HG03159 (cell line): ENCODE data around the gene ASIC4.
A peak's percentile ranks its signal among the peaks of the same experiment; 100 is the strongest.

Experiments used
- ATAC-seq: cut with Tn5 transposase; IDR thresholded peaks from one replicate; pipeline ENCODE4 v1.9.1; 2021; ENCODE audit warnings: mild to moderate bottlenecking, moderate library complexity; ENCODE audit not compliant: unreplicated experiment

ASIC4 gene

GRCh38 chr2:219531639-219532377, 17.5 kb downstream of the ASIC4 start:
- no peak for ATAC-seq

DNA sequence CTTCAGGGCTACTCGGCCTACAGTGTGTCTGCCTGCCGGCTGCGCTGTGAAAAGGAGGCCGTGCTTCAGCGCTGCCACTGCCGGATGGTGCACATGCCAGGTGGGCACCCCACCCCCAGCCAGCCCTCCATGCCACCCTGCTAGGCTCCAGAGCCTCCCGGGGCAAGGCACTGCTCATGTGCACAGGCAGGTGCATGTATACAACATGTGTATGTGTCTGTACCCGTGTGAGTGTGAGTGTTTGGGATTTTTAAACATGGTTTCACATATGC, 18.0 kb downstream of the ASIC4 start:
- no peak for ATAC-seq

DNA sequence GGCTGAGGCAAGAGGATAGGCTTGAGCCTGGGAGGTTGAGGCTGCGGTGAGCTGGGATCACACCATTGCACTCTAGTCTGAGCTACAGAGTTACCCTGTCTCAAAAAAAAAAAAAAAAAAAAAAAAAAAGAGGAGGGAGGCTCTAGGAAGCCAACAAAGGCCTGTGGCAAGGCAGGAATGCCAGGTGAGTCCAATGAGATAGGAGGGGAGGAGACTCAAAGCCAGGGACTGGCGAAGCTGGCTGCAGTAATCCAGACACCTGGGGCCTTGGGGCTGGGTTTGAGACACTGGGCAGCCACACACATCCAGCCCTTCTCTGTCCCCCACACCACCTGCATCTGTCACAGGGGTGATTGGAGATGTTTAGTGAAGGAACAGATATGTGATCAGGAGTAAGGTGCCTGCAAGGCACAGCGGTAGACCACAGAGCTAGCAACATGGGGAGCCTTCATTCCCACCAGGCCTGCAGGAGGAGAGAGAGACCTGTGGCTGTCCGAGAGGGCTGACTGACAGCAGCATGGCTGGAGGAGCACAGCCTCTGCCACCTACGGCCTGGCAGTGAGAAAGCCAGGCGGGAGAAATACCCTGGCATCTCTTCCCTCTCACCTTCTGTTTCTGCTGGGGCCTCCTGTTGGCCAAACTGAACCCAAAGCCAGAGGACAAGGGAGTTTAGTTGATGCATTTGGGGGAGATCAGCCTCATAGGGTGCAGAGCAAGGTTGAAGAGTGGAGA, 19.8 kb downstream of the ASIC4 start:
- no peak for ATAC-seq

GRCh38 chr2:219536425-219536824, 22.1 kb downstream of the ASIC4 start:
- ATAC-seq: no peak

DNA sequence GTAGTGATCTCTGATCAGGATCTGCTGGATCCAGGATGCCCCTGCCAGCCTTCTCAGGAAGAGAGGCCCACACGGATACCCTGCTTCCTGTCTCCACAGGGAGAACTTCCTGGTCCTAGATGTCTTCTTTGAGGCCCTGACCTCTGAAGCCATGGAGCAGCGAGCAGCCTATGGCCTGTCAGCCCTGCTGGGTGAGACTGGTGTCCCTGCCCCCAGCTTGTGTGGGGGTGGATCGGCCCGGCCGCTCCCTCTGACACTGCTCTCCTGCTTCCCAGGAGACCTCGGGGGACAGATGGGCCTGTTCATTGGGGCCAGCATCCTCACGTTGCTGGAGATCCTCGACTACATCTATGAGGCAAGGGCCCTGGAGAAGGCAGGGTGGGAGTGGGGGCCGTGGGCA, 22.7 kb downstream of the ASIC4 start:
- ATAC-seq: no peak

DNA sequence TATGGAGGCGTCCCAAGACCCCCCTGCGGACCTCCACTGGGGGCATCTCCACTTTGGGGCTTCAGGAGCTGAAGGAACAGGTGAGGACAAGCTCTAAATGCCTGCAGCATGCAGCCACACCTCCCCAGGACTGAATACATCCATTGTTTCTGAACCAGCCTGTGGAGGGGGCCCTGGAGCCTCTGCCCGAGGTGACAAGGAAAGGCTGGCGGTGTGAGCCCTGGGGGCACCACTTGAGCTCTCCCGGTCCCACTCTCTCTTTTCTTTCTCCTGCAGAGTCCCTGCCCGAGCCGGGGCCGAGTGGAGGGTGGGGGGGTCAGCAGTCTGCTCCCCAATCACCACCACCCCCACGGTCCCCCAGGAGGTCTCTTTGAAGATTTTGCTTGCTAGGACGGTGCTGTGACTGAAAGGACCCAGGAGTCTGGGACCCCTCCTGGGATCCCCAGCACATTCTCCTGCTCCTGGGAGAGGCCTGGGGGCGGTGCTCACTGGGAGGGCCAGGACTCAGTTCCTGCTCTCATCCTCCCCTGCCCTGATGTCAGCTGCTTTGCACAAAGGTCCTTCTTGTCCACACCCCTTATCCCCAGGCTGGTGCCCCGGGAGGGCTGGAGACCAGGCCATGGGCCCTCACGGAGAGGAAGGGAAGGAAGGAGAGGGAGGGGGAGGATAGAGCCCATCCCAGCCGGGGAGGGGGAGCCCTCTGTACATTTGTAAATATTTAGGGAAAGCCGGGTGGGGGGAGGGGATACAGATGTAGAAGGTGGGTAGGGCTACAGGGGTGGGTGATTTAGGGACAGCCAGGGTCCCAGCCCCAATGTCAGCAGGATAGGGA, 23.6 kb downstream of the ASIC4 start:
- ATAC-seq: no peak

- ATAC-seq: no peak
These were observed 24.2 kb downstream of the ASIC4 start for GRCh38 chr2:219538504-219538951.

GRCh38 chr2:219538956-219539788, 24.9 kb downstream of the ASIC4 start:
- no peak for ATAC-seq

DNA sequence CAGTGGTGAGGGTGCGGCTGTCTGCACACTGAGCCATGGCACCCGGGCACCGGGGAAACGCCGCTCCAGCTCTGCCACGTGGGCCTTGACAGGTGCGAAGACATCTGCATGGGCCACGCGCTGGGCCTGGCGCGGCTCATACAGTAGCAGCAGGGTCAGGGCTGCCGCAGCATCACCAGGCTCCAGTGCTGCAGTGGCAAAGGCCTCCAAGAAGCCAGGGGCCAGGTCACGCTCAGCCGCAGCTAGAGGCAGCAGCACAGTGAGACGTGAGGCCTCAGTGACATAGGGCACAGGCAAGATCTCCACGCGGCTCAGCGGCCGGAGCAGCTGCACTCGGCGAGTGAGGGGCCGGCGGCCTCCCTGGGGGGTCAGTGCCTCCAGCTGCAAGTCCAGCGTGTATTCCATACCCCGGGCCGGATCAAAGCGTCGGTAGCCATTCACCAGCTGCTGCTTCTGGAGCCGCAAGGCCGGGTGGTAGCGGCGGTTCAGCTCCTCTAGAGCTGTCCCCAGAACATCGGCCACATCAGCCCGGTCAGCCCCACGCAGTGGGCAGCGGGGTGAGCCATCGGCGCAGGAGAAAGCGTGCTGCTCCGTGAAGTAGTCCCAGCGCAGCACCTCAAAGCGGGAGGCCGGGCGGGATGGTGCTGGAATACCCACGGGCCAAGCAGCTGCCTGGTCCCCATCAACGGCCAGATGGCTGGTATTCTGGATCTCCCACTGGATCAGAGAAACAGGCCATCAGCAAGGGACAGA, 25.8 kb downstream of the ASIC4 start:
- no peak for ATAC-seq

DNA sequence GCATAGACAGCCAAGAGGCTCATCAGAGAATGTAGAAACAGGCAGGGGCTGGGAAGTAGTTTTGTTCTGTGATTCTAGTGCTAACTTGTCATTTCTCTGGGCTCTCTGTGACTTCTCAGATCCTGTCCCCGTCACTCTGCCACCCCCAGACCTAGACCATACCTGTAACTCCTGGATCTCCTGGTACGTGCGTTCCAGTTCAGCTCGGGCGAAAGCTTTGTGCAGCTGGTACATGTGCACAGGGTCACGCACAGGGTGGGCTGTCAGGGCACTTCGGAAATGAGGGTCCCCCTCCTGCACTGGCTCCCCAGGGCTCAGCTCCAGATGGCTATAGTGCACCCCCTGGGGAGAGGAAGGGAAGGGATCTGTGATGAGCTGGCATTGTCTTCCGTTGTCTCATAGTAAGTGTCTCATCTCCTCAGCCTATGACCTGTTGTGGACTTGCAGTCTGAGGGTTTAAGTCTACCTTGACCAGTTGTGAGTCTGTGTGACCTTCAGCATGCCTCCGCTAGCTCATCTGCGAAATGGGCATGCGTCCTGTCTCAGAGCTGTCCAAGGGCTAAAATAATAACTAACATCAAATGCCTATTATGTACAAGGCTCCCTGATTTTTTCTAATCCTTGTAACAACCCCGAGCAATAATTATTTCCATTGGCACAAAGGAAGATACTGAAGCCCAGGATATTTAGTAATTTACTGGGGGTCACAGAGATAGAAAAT, 26.7 kb downstream of the ASIC4 start:
- no peak for ATAC-seq

DNA sequence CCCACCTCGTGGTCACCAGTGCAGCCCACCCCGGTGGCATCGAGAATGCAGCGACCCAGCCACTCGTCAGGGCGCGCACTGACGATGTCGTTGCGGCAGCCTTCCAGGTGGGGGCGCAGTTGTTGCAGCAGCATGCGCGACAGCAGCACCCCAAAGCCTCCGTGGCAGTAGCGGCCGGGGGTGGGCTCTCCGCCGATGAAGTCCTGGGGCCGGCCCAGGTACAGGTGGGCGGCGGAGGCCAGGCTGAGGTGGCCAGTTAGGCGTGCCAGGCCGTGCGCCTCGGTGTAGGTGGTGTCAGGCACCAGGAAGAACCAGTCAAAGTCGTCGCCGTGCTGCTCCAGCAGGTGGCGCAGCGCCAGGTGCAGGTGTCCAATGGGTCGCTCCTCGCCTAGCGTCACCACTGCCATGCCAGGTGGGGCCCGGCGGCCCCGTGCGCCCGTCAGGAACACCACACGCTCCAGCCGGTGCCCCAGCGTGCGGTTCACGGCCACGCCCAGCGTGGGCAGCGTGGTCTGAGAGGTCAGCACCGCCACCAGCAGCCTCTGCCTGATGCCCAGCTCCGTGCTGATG, 27.4 kb downstream of the ASIC4 start:
- peak; percentile 49 for ATAC-seq

DNA sequence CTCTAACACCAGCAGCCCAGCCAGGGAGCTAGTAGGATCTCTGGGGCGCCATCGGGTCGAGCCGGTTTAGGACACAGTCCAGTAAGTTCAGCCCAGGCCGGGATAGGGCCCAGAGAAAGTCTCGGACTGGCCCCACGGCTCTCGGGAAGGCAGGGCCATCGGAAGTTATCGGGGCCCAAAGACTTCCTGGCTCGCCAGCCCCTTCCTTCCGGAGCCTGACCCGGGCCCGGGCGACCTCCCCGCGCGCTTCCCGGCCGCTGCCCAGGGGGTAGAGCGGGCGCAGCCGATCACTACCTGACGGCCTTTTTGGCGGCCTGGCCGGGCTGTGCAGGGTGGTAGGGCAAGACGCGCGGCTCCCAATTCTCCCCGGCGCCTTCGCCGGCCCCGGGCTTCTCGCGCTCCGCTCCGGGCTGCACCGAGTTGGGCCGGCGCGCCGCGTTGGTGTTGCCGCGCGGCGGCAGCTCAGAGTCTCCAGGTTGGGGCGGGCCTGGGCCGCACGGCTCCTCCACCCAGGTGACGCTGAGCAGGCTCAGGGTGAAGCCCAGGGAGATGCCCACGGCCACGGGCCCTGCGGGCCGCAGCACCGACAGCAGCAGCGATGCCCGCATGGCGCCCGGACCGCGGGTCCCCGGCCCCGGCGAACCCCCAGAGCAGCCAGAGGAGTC, 28.8 kb downstream of the ASIC4 start:
- peak; percentile 39 for ATAC-seq

GRCh38 chr2:219543596-219544358, 29.5 kb downstream of the ASIC4 start, which contains the start of the genes CHPF and TMEM198:
Gene CHPF (minus strand): TSS chr2:219543809. CDS start chr2:219543538, 271 bp downstream.
Gene TMEM198 (plus strand): TSS chr2:219544028. CDS start chr2:219544728, 700 bp downstream.
- ATAC-seq: peak; percentile 76

GRCh38 chr2:219544567-219544966, 30.3 kb downstream of the ASIC4 start:
- ATAC-seq: no peak

GRCh38 chr2:219545295-219545942, 31.1 kb downstream of the ASIC4 start:
- no peak for ATAC-seq

- ATAC-seq: no peak
These were observed 31.7 kb downstream of the ASIC4 start for GRCh38 chr2:219545943-219546352.

- no peak for ATAC-seq
These were observed 33.3 kb downstream of the ASIC4 start for GRCh38 chr2:219547621-219548020.
